PC-3 (cell line): ENCODE data around the gene TMEM273.

Source experiments
- CTCF ChIP-seq: fragments of 300-600 bp; sonication (generic); conservative IDR thresholded peaks from 2 replicates; pipeline ENCODE4 v1.5.1; 2017; ENCODE audit warnings: antibody characterized with exemption, low read depth, mild to moderate bottlenecking, low read length
- EZH2 ChIP-seq: fragments of 300-600 bp; sonication (generic); IDR thresholded peaks from one replicate; pipeline ENCODE4 v1.6.1; 2017; ENCODE audit warnings: antibody characterized with exemption, mild to moderate bottlenecking, low read length; ENCODE audit not compliant: unreplicated experiment
- EZH2phosphoT487 ChIP-seq: fragments of 300-600 bp; sonication (generic); IDR thresholded peaks from 2 replicates; pipeline ENCODE4 v1.6.1; 2018; ENCODE audit warnings: mild to moderate bottlenecking, antibody characterized with exemption, low read length, borderline replicate concordance

- TF ChIP-seq CTCF (no peak), EZH2 (no peak), EZH2phosphoT487 (no peak)
Observed at GRCh38 chr10:49182776-49183175, 5.4 kb downstream of the TMEM273 start.
